Gastroesophageal sphincter (tissue), 3 donors: ENCODE measurements around the gene ADAM12.

ENCODE experiments used
- EP300 ChIP-seq: sonication (generic); formaldehyde crosslinking; IDR thresholded peaks from one replicate; pipeline ENCODE4 v1.6.1; 2017; ENCODE audit warnings: antibody characterized with exemption, mild to moderate bottlenecking
- POLR2A ChIP-seq, 2 donors: fragments of 450-650 bp; IDR thresholded peaks; one replicate each; pipeline ENCODE4 v1.6.1; 2017; ENCODE audit warnings: antibody characterized with exemption in 2 of 2, mild to moderate bottlenecking in 2 of 2, moderate library complexity in 1 of 2
- POLR2AphosphoS5 ChIP-seq: sonication (generic); formaldehyde crosslinking; IDR thresholded peaks from one replicate; pipeline ENCODE4 v1.6.1; 2017; ENCODE audit warnings: antibody characterized with exemption
- TF ChIP-seq, protein P1 (sequence below), 4 experiments: fragments of 200-600 bp in 2 of 4; fragments of 450-650 bp in 2 of 4; sonication (generic) in 1 of 4; IDR thresholded peaks; one replicate each; pipeline ENCODE4 v1.5.1; 2017 to 2019; ENCODE audit warnings: antibody characterized with exemption in 4 of 4, mild to moderate bottlenecking in 2 of 4, moderate library complexity in 2 of 4

DNA sequence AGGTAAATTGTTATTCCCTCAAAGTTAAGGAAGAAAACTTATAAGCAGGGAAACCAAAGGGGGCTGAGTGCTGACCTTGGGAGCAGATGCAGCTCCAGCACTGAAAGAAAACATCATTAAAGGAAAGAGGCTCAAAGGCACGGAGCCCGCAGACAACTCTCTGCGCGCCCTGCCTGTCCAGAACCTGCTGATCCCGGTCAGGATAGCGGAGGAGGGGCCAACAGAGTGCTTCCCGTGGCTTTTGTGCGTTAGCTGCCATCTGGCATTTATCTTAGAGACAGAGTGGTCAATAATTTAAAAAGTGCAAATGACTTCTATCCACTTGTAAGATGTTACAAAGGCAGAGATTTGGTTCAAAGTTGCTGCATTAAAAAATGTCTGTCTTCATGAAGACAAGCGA lies 329.8 kb downstream of the ADAM12 start:
- TF ChIP-seq, protein P1, sequence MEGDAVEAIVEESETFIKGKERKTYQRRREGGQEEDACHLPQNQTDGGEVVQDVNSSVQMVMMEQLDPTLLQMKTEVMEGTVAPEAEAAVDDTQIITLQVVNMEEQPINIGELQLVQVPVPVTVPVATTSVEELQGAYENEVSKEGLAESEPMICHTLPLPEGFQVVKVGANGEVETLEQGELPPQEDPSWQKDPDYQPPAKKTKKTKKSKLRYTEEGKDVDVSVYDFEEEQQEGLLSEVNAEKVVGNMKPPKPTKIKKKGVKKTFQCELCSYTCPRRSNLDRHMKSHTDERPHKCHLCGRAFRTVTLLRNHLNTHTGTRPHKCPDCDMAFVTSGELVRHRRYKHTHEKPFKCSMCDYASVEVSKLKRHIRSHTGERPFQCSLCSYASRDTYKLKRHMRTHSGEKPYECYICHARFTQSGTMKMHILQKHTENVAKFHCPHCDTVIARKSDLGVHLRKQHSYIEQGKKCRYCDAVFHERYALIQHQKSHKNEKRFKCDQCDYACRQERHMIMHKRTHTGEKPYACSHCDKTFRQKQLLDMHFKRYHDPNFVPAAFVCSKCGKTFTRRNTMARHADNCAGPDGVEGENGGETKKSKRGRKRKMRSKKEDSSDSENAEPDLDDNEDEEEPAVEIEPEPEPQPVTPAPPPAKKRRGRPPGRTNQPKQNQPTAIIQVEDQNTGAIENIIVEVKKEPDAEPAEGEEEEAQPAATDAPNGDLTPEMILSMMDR (IDR thresholded peaks at IDR 0.05) = no peak
- TF ChIP-seq POLR2A (IDR thresholded peaks at IDR 0.05) = no peak
- TF ChIP-seq EP300 = no peak
- TF ChIP-seq POLR2AphosphoS5 = no peak
